ENCODE results near the gene RXFP2.

Gene RXFP2

DNA sequence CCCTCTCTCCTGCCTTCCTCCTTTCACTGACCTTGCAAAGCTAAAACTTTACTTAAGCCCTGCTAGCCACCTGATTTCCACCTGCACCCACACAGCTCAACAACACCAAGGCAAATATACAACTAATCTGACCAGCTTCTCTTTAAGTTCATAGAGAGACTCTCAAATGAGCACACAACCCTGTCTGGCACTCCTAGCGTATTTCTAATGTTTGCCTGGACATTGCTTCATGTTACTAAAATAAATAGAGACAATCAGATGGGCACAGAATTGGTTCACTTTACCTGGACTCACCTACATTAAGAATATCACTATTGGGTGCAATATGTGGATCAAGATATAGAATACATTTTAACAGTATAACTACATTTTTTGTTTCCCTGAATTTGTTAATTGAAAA, 33.2 kb upstream of the RXFP2 start:
- no peak overlapping the region for H3K9ac ChIP-seq (ENCODE audit: low read length)

DNA sequence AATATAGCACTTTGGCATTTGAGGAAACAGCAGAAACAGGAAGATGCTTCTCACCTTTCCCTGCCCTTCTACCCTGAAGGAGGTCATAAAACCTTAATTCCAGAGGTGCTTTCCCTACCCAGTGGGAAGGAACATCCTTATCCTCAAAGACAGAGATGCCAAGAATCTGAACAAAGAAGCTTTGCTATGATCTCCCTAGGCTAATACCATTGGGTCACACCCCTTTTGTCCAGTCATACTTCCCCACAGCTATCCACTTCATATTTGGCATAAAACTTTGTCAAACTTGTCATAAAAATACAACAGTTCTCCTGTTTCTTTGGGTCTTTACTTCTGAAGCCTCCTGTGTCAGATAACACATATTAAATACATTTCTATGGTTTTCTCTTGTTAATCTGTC, 21.7 kb upstream of the RXFP2 start:
- TF ChIP-seq EZH2phosphoT487 (IDR thresholded peaks at IDR 0.05; ENCODE audit: low read depth), result no peak
- TF ChIP-seq, protein P1, sequence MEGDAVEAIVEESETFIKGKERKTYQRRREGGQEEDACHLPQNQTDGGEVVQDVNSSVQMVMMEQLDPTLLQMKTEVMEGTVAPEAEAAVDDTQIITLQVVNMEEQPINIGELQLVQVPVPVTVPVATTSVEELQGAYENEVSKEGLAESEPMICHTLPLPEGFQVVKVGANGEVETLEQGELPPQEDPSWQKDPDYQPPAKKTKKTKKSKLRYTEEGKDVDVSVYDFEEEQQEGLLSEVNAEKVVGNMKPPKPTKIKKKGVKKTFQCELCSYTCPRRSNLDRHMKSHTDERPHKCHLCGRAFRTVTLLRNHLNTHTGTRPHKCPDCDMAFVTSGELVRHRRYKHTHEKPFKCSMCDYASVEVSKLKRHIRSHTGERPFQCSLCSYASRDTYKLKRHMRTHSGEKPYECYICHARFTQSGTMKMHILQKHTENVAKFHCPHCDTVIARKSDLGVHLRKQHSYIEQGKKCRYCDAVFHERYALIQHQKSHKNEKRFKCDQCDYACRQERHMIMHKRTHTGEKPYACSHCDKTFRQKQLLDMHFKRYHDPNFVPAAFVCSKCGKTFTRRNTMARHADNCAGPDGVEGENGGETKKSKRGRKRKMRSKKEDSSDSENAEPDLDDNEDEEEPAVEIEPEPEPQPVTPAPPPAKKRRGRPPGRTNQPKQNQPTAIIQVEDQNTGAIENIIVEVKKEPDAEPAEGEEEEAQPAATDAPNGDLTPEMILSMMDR (IDR thresholded peaks at IDR 0.05; ENCODE audit: low read depth, low read length), result no peak
- Histone ChIP-seq H3K4me1 (ENCODE audit: low read length) (no peaks in the 10 kb centered on the region), H2AFZ (ENCODE audit: low read depth, low read length) (no peak overlapping the region), H4K20me1 (ENCODE audit: insufficient read depth, low read length) (no peaks in the 10 kb centered on the region), H3K79me2 (ENCODE audit: low read length) (peaks cover 29% of the 10 kb centered on the region), H3K4me2 (ENCODE audit: low read length) (no peak overlapping the region), H3K36me3 (replicated peaks; ENCODE audit: low read depth, low read length) (peaks cover 84% of the 10 kb centered on the region), H3K9ac (ENCODE audit: low read length) (no peak overlapping the region), H3K4me3 (ENCODE audit: low read length) (no peak overlapping the region), H3K27ac (ENCODE audit: low read length) (no peak overlapping the region), H3K9me3 (ENCODE audit: insufficient read depth, low read length) (no peaks in the 10 kb centered on the region), H3K27me3 (ENCODE audit: low read depth, low read length) (no peaks in the 10 kb centered on the region)

More for the DNA sequence above, 33.2 kb upstream of the RXFP2 start:
- Histone ChIP-seq H3K4me1 (ENCODE audit: low read length) (peaks cover 24% of the 10 kb centered on the region), H3K9me3 (ENCODE audit: insufficient read depth, low read length) (no peaks in the 10 kb centered on the region), H3K36me3 (replicated peaks; ENCODE audit: low read depth, low read length) (peaks cover 22% of the 10 kb centered on the region), H4K20me1 (ENCODE audit: insufficient read depth, low read length) (no peaks in the 10 kb centered on the region), H3K4me2 (ENCODE audit: low read length) (no peak overlapping the region), H3K4me3 (ENCODE audit: low read length) (no peak overlapping the region), H3K27me3 (ENCODE audit: low read depth, low read length) (no peaks in the 10 kb centered on the region), H3K27ac (ENCODE audit: low read length) (no peak overlapping the region), H3K79me2 (ENCODE audit: low read length) (no peaks in the 10 kb centered on the region), H2AFZ (ENCODE audit: low read depth, low read length) (no peak overlapping the region)
- no peak for TF ChIP-seq EZH2phosphoT487 (IDR thresholded peaks at IDR 0.05; ENCODE audit: low read depth)
- TF ChIP-seq, protein P1 (IDR thresholded peaks at IDR 0.05; ENCODE audit: low read depth, low read length), result no peak

DNA sequence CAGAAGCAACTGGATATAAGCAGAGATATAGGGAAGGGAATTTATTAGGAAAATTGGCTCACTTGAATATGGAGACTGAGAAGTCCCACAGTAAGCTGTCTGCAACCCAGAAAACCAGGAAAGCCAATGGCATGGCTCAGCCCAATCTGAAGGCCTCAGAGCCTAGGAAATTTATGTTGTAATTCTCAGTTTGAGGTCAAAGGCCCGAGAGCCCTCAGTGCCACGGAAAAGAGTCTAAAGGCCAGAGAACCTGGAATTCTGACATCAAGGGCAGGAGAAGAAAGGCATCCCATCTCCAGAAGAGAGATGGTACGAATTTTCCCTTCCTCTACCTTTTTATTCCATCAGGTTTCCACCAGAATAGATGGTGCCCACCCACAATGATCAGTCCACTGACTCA, 20.1 kb upstream of the RXFP2 start:
- H3K79me2 ChIP-seq (ENCODE audit: low read length), result peaks cover 39% of the 10 kb centered on the region
- H3K4me2 ChIP-seq (ENCODE audit: low read length), result no peak overlapping the region
- H3K4me1 ChIP-seq (ENCODE audit: low read length), result no peaks in the 10 kb centered on the region
- H3K4me3 ChIP-seq (ENCODE audit: low read length), result no peak overlapping the region
- H3K9me3 ChIP-seq (ENCODE audit: insufficient read depth, low read length), result no peaks in the 10 kb centered on the region
- no peaks in the 10 kb centered on the region for H4K20me1 ChIP-seq (ENCODE audit: insufficient read depth, low read length)
- no peaks in the 10 kb centered on the region for H3K27me3 ChIP-seq (ENCODE audit: low read depth, low read length)
- H3K27ac ChIP-seq (ENCODE audit: low read length), result no peak overlapping the region
- no peak overlapping the region for H3K9ac ChIP-seq (ENCODE audit: low read length)
- TF ChIP-seq EZH2phosphoT487 (IDR thresholded peaks at IDR 0.05; ENCODE audit: low read depth), result no peak
- TF ChIP-seq, protein P1 (IDR thresholded peaks at IDR 0.05; ENCODE audit: low read depth, low read length), result no peak
- no peak overlapping the region for H2AFZ ChIP-seq (ENCODE audit: low read depth, low read length)
- H3K36me3 ChIP-seq (replicated peaks; ENCODE audit: low read depth, low read length), result peaks cover 90% of the 10 kb centered on the region

DNA sequence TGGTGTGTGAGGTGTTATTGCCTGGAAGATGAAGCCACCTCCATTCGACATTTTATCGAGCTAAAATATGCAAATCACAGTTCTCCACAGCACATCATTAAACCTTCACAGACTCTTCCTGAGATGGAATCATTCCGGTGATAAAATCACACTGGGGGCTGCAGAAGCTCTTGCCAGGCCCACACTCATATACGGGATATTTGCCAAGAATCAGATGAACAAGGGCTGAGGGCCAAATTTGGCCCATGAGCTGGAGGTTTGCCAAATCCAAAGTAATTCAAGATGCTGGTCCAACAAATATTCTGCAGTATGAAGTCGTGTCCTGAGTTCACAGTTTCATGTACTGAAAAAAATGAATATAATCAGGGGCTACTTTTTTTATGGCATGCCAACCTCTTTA, 16.7 kb upstream of the RXFP2 start:
- H3K4me1 ChIP-seq (ENCODE audit: low read length), result no peaks in the 10 kb centered on the region
- no peaks in the 10 kb centered on the region for H3K9me3 ChIP-seq (ENCODE audit: insufficient read depth, low read length)
- peaks cover 7% of the 10 kb centered on the region; the same call in 1 of the 2 replicates for H4K20me1 ChIP-seq (ENCODE audit: insufficient read depth, low read length)
- no peak overlapping the region for H3K27ac ChIP-seq (ENCODE audit: low read length)
- peaks cover 64% of the 10 kb centered on the region for H3K79me2 ChIP-seq (ENCODE audit: low read length)
- H3K9ac ChIP-seq (ENCODE audit: low read length), result no peak overlapping the region
- H3K4me2 ChIP-seq (ENCODE audit: low read length), result no peak overlapping the region
- no peak overlapping the region for H2AFZ ChIP-seq (ENCODE audit: low read depth, low read length)
- no peaks in the 10 kb centered on the region for H3K27me3 ChIP-seq (ENCODE audit: low read depth, low read length)
- H3K36me3 ChIP-seq (replicated peaks; ENCODE audit: low read depth, low read length), result peaks cover 77% of the 10 kb centered on the region
- H3K4me3 ChIP-seq (ENCODE audit: low read length), result no peak overlapping the region
- TF ChIP-seq, protein P1 (IDR thresholded peaks at IDR 0.05; ENCODE audit: low read depth, low read length), result no peak
- no peak for TF ChIP-seq EZH2phosphoT487 (IDR thresholded peaks at IDR 0.05; ENCODE audit: low read depth)

Data from OCI-LY3 (cell line).